LNCaP clone FGC (cell line): ENCODE results near the gene KDM7A.

Experiments
- DNase-seq: peaks from one replicate; pipeline ENCODE4 v3.0.0-alpha.2; 2011; ENCODE audit warnings: low read depth
- H3K4me3 ChIP-seq: 2 replicates; pipeline ENCODE4 v1.5.1; 2011; ENCODE audit warnings: mild to moderate bottlenecking, low read depth, low read length, control low read depth
- CTCF ChIP-seq: IDR thresholded peaks from 2 replicates; pipeline ENCODE4 v1.5.1; 2012; ENCODE audit warnings: mild to moderate bottlenecking; ENCODE audit not compliant: control insufficient read depth, insufficient read depth; ENCODE audit errors: extremely low read depth

KDM7A gene

GRCh38 chr7:140062118-140062527, 114.7 kb downstream of the KDM7A start:
- peak overlapping the region; percentile 65 for H3K4me3 ChIP-seq
- no peak for DNase-seq
- TF ChIP-seq CTCF: no peak

- no peak for DNase-seq
- no peak for TF ChIP-seq CTCF
- H3K4me3 ChIP-seq: peak overlapping the region; percentile 65
Observed at GRCh38 chr7:140061607-140061930, 115.2 kb downstream of the KDM7A start.

GRCh38 chr7:140060788-140061606, 115.8 kb downstream of the KDM7A start:
- H3K4me3 ChIP-seq: no peak overlapping the region

GRCh38 chr7:140060243-140060630, 116.5 kb downstream of the KDM7A start:
- no peak for DNase-seq
- H3K4me3 ChIP-seq: no peak overlapping the region
- no peak for TF ChIP-seq CTCF

More at GRCh38 chr7:140060788-140061606, 115.8 kb downstream of the KDM7A start:
- no peak for DNase-seq
- no peak for TF ChIP-seq CTCF

GRCh38 chr7:140059273-140060242, 117.2 kb downstream of the KDM7A start:
- peak; percentile 43 for DNase-seq
- no peak overlapping the region for H3K4me3 ChIP-seq
- no peak for TF ChIP-seq CTCF

- DNase-seq: no peak
- TF ChIP-seq CTCF: no peak
- no peak overlapping the region for H3K4me3 ChIP-seq
Observed at GRCh38 chr7:140058517-140058916, 118.3 kb downstream of the KDM7A start.
